CD4-positive, alpha-beta T cell treated with Interleukin-4 for 1 hour (primary cell): ENCODE measurements around the gene ASAP2.

ENCODE experiments used
- DNase-seq, 2 donors: peaks; one replicate each; pipeline ENCODE4 v3.0.0-alpha.2; 2020 to 2022

The ASAP2 gene

DNA sequence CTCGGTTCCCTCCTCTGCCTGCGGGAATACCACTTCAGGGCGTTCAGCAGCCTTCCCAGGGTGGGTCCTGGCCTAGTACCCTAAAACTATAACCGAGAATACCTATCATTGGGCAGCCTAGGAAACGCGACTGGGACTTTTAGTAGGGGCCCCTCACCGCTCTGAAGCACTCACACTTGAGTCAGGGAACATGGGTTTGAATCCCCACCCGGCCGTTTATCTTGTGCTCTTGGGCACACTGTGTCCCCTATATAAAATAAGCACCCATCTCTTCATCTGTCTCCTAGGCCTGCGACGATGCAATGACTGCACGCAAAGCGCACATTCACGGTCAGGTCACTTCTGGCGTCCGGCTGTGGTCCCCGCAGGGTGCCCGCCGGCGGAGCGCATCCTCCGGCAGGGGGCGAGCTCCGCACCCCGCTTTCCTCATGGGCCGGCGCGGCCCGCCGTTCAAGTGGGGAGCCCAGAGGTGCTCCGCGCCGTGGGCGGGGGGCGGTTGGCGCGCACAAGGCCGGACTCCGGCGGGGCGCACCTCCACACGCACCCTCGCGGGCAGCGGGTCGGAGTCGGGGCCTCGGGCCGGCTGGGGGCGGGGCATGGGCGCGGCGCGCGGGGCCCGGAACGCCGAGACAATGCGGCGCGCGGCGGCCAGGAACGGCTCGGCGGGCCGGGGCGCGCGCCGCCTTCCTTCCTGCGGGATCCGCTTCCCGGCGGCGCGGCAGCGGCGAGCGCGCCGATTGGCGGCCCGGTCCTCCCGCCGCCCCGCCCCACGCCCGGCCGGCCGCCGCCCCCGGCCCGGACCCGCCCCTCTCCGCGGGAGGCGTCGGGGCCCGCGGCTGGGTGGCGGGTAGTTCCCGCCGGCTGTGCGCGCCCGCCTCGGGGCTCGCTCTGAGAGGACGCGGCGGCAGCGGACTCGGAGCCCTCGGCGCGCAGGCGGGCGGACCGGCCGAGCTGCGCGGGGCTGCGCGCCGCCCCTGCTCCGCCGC lies at the start of gene ASAP2:
Gene ASAP2, plus strand, starts transcription at position 850 of the 986 bp plus-strand sequence. CDS start 293 bp downstream, outside the sequence.
- DNase-seq = peak; percentile 19 to 30

DNA sequence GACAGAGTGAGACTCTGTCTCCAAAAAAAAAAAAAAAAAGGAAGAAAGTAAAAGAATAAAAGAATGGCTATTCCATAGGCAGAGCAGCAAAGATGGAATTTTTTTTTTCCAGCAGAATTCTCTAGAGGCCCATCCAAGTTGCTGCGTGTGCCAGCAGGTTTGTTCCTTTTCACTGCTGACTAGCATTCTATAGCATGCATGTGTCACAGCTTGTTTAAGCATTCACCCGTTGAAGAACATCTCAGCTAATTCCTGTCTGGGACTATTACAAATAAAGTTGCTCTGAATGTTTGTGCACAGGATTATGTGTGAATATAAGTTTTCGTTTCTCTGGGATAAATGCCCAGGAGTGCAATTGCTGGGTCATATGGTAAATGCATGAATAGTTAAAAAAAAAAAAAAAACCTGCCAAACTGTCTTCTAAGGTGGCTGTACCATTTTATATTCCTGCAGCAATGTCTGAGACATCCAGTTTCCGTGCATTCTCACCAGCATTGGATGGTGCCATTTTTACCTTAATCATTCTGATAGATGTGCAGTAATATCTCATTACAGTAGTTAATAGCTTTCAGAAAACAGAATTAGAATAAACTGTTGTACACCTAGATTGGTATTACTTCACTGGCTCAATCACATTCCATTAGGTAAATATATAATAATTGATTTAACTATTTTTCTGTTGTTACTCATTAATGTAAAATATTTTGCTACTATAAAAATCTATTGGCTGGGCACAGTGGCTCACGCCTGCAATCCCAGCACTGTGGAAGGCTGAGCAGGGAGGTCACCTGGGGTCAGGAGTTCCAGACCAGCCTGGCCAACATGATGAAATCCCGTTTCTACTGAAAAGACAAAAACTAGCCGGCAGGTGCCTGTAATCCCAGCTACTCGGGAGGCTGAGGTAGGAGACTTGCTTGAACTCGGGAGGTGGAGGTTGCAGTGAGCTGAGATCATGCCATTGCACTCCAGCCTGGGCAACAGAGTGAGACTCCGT lies 47.5 kb upstream of the ASAP2 start:
- no peak for DNase-seq

DNA sequence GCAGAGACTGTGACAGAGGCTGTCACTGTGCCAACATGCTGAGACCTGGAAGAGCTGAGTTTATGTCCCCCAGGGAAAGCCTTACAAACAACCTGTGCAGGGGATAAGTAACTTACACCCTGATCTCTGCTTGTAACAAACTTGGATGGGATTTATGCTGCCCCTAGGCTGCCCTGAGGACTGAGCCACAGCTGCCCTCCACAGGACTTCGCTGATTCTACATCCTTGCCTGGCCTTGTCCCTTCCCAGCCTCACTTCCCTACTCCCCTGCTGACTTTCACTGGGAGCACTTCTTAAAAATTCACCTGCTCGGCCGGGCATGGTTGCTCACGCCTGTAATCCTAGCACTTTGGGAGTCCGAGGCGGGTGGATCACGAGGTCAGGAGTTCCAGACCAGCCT lies 45.9 kb upstream of the ASAP2 start:
- DNase-seq = no peak

DNA sequence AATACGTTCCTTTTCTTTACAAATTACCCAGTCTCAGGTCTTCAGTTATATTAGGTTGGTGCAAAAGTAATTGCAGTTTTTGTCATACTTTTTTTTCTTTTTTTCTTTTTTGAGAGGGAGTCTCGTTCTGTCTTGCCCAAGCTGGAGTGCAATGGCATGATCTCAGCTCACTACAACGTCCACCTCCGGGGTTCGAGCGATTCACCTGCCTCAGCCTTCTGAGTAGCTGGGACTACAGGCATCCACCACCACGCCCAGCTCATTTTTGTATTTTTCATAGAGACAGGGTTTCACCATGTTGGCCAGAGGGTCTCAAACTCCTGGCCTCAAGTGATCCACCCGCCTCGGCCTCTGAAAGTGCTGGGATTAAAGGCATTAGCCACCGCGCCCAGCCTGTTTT lies 43.8 kb upstream of the ASAP2 start:
- DNase-seq = no peak

DNA sequence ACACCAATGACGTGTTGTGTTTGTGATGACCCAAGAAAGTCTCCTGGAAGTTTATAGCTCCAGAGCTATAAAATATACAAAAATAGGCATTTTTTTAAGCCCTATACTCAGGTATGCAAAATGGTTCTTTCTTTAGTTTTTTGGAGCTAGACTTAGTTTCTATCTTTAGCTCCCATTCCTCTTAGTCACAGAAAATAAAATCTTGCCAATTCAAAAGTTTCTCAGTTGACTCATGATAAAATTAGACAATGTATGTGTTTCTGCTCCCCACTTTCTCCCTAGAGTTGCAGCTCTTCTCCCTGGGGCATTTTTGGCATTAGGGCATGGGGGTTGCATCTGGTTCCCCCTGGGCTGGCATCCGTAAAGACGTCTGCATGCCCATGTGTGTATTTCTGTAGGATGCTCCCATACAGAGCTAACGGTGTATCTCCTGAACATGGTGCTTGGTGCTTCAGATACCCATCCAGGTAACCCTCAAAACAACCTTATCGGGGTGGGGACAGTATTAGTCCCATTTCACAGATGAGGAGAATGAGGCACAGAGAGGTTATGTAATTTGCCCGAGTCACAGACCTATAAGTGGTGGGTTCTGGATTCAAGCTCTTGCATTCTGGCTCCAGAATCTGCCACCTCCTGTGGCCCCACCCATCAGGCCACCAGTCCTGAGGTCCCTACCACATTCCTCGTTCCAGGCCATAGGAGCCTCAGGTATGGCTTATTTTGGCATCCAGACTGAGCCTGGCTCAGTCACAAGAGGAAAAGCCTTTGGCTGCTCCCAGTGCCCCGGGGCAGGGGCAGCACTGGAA lies 43.1 kb upstream of the ASAP2 start:
- DNase-seq = no peak

DNA sequence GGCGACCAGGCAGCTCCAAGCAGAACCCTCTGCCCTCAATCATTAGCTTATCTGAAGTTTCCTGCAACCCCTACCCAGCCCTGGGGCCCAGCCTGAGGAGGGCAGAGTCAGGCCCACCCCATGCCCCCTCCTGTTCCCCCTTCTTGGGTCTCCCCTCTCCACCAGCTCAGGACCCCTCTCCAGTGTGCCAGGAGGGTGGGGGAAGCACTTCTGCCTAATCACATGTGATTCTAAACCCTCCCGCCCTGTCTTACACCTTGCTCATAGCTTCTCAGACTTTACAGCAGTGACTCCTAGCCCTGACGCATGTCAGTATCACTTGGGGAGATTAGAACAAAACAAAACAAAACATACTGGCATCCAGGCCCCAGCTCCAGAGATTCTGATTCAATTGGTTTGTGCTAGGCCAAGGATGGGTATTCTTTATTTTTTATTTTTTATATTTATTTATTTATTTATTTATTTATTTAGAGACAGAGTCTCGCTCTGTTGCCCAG lies 42.5 kb upstream of the ASAP2 start:
- DNase-seq = no peak

DNA sequence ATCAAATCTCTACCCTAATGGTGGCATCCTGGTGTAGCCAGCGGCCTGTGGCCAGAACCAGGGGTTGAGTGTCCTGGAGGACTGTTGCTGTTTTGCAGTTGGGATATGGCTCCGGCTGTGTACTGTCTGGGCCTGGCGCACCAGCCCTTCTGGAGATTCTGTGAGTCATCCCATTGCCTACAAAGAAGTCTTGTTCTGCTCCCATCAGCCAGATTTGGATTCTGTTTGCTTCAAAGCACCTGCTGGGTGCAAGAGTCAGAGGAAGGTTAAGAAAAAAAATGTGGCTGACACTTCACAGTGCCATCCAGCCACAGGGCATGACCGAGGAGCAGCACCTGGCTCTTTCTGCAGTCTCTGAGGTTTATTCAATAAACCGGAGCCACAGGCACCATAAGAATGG lies 41.0 kb upstream of the ASAP2 start:
- no peak for DNase-seq

DNA sequence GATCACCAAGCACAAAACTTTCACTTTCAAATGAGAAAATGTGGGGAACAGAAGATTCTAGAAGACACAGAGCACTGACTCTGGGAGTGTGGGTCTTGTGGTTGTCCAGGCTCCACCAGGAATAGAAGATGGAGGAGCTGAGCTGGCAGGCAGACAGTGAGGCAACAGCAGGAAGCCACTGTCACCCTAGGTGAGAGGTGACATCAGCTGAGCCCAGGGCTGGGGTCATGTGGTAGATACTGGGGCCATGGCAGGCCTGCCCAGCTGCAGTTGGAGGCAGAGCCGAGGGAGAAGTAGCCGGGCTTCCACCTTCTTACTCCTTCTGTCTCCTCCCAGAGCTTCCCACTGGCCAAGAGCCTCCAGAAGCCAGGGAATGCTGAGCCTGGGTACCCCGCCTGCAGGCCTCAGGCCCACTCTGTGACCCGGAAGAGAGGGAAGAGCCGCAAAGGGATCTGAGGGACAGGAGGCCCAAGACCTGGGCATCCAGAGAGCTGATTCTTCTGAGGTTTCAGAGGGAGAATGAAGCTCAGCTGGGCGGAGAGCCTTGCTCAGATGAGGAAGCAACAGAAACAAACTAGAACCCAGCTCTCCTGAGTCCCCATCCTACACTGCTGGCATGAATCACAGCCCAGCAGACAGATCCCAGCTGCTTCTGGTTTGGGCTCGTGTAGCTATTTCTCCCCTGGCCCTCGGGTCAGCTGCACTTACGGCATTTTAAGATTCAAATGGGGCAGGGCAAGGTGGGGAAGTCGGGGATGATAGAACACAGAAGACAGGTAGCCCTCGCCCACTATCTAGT lies 39.8 kb upstream of the ASAP2 start:
- no peak for DNase-seq

DNA sequence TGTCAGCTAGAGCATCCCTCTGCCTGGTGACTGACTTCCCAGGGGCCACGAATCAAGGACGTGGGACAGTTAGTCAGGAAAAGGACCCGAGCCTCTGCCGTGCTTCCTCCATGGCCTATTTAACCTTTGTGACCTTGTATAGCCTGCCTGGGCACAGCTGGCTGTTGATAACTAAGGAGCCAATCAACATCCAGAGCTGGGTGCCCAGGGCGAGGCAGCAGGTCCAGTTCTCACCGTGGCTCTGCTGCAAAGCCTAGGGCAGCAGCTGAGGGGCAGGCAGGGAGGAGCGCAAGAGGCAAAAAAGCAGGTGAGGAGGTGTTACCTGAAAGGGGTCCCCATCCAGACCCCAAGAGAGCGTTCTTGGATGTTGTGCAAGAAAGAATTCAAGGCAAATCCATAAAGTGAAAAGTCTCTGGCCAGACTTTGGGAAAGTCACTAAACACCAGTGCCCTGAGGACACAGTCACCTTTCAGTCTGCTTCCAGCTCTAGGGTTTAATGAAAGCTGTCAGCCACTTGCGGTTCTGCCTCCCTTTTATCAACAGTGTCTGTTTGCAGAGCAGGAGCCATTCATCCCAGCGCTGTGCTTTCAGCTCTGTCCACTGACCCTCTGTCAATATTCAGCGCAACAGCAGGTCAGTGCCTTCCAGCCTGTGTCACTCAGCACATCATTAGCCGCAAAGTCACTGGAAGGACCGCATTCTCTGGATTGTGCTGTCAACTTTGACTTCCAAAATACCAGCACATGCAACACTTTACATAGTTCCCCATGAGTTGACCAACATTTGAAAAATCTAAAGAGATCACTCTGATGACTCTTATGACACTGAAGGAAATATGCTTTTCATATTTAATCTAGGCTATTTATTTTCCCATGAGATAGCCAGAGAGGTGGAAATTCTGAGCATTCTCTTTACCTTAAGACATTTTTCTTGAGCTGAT lies 38.6 kb upstream of the ASAP2 start:
- DNase-seq = no peak

DNA sequence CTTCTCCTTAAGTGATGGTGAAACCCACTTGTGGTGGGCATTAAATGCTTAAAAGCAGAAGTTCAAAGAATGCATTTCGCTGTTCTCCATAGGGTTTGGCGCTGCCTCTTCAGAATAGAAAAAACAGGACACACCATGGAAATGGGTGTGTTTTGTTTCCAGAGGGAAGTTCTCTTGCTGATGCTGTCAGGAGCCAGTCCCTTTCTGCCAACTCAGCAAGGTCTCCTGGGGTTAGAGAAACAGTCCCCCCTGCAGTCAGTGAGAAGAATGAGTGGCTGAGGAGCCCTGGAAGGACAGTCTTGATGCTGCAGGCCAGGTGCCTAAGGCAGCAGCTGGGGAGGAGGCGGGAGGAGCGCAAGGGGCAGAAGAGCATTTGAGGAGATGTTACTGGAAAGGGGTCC lies 37.8 kb upstream of the ASAP2 start:
- peak in 1 of 2 donors; percentile 4 for DNase-seq

DNA sequence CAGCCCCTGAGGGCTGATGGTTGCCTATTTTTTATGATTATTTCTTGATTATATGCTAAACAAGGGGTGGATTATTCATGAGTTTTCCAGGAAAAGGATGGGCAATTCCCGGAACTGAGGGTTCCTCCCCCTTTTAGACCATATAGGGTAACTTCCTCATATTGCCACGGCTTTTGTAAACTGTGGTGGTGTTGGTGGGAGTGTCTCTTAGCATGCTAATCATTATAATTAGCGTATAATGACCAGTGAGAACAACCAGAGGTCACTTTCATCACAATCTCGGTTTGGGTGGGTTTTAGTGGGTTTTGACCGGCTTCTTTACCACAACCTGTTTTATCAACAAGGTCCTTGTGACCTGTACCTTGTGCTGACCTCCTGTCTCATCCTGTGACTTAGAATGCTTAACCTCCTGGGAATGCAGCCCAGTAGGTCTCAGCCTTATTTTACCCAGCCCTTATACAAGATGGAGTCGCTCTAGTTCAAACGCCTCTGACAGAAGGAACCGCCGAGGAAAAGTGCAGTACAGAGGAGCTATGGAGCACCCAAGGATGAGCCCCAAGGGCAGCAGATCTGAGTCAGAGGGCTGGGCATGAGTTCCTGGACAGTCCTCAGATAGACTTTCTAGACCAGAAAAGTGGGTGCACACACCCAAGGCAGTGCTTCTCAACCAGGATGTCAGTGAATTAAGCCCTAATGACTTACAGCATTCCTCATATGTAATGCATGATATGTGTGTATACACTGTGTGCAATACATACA lies 37.1 kb upstream of the ASAP2 start:
- peak; percentile 17 to 51 for DNase-seq

DNA sequence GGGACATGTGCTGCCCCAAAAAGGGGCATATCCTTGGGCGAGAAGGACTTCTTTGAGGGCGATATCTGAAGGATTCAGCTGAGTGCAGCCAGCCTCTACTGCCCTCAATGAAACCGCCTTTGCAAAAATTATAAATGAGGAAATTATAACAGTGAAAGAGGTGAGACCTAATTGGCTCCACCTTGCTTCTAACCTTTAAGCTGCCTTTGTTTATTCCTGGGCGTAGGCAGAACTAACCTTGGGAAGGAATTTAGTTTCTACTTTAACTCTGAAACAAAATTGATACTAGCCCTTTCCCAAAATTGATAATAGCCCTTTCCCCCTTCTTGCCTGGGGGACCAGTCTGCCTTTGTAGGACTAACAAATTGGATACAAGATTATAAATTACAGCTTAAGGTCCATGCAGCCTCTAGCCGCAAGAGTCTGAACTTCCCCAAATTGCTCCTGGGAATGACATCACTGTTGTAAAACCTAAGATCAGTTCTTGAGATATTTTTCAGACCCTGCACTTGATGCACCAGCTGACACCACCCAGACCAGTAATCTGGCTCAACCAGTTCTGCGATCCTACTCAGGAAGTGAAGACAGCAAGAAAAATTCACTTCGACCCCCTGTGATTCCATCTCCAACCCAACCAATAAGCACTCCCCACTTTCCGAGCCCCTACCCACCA lies 36.0 kb upstream of the ASAP2 start:
- DNase-seq = no peak

DNA sequence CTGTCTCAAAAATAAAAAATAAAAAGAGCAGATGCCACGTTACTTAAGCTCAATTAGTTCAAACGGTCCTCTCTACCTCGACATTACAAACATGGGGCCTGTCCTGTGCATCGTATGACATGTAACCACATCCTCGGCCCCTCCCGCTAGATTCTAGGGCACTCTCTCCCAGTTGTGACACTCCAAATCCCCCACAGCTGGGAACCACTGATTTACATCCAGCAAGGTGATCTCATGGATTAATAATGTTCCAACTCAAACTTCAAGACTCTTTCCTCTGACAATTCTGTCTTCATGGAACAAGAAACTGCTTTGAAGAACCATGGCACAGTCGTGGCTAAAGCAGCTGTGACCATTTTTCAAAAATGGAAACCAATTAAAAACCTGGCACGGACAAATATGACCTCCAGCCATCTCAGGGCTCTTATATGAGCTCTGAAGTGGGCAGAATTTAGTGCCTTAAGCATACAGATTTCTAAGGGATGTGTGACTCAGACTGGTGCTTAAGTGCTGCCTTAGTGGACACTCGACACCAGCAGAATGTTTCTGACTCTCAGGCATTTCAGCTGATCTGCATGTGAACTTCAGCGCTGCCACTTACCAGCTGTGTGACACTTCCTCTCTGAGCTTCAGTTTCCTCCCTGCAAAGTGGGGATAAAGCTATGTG lies 31.7 kb upstream of the ASAP2 start:
- DNase-seq = no peak

DNA sequence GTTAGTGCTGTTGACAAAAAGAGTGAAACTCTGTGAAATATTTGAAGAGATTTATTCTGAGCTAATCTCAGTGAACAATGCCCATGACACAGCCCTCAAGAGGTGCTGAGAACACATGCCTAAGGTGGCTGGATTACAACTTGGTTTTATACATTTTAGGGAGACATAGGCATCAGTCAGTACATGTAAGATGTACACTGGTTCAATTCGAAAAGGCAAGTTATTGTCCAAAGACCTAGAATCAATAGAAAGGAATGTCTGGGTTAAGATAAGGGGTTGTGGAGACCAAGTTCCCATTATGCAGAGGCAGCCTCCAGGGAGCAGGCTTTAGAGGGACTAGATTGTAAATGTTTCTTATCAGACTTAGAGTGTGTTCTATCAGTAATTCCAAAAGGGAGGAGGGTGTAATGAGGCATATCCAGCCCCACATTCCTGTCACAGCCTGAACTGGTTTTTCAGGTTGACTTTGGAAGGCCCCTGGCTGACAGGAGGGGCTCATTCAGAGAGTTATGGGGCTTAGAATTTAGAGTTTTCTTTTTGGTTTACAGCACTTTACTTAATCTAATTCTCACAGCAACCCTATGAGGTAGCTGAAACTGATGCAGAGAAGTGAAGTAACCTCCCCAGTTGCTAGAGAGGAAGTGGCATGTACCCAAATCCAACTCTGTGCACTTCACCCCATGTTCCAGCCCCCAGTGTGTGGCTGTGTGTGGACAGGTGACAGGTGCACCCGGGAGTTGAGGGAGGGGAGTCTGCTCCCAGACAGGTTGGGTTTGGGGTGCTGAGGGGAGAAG lies 28.3 kb upstream of the ASAP2 start:
- DNase-seq = no peak

DNA sequence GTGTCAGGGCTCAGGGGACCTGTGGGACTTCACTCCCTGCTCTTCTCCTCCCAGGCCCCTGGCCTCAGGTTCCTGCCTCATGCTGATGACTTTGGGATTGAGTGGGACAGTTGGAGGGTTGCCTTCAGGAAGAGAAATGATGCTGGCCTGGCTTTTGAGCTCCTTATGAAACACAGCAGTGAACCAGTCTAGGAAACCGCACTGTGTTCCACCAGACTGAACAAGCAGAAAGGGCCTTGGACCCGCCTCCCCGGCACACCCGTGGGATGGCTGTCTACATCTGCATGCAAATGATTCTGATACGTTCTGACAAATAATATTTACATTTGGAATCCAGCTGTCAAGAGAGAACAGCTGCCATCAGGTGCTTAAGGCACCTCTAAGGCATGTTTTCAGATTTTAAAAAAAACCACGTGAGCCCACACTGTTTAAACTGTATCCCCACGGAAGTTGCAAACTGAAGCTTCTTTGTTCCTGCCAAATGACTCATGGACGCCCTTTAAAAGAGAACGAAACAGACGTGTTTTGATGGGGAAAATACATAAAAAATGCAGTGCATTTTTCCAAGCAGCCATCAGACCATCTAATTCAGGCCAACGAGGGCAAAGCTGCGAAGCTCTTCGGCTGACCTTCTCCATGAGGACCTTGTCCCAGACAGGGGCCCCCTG lies 27.6 kb upstream of the ASAP2 start:
- no peak for DNase-seq

DNA sequence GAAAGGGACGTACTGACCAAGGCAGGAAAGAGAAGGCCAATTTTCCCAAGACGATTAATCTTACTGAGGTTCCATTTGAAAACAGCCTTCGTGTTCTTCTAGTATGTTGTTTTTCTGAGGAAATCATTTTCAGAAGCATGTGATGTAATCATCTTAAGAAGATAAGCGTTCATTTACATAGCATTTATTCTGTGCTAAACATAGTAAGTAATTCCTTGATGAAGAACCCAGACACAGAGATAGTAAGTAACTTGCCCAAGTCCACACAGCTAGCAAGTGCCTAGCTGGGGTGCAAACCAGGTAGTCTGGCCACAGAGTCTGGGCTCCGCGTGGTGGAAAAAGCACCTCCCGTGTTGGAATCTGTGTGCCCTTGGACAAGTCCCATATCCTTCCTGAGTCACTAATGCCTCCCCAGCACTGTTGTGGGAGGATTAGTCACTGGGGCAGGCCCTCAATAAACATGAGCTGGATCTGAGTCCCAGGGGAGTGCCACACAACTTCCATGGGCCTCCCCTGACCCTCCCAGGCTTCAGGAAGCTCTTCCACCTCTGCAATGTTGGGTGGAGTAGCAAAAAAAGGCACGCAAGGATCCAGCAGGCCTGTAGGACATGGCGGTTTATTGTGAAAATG lies 26.9 kb upstream of the ASAP2 start:
- DNase-seq = no peak
